ENCODE results near the gene TIMELESS.

- TF ChIP-seq CTCF (IDR thresholded peaks at IDR 0.05) (no peak), POLR2AphosphoS5 (IDR thresholded peaks at IDR 0.05) (no peak)
Observed at GRCh38 chr12:56373515-56373914, 75.7 kb downstream of the TIMELESS start.

Data from suprapubic skin (tissue), 3 donors.